ENCODE data around the gene MAP2K2. TPM values are rescaled to one million over a fixed set of nuclear protein-coding genes. Genes with fewer than 3 reads are reported as not detected.
A peak's percentile ranks its signal among the peaks of the same experiment; 100 is the strongest.

Gene MAP2K2
- total RNA-seq, 4 donors from 2014 or later, result 136 to 199 (median 195) TPM

- H3K4me1 ChIP-seq, result peaks cover 17 to 35% (median 27%) of the 10 kb centered on the region in 4 donors
- peak overlapping the region; percentile 98 to 100 (median 100) for H3K4me3 ChIP-seq
- TF ChIP-seq POLR2A (IDR thresholded peaks at IDR 0.05) (peak; percentile 60), EP300 (IDR thresholded peaks at IDR 0.05; ENCODE audit: low read depth) (no peak), POLR2AphosphoS5 (IDR thresholded peaks at IDR 0.05) (peak in 2 of 3 donors; percentile 46 to 61)
- TF ChIP-seq, protein P1, sequence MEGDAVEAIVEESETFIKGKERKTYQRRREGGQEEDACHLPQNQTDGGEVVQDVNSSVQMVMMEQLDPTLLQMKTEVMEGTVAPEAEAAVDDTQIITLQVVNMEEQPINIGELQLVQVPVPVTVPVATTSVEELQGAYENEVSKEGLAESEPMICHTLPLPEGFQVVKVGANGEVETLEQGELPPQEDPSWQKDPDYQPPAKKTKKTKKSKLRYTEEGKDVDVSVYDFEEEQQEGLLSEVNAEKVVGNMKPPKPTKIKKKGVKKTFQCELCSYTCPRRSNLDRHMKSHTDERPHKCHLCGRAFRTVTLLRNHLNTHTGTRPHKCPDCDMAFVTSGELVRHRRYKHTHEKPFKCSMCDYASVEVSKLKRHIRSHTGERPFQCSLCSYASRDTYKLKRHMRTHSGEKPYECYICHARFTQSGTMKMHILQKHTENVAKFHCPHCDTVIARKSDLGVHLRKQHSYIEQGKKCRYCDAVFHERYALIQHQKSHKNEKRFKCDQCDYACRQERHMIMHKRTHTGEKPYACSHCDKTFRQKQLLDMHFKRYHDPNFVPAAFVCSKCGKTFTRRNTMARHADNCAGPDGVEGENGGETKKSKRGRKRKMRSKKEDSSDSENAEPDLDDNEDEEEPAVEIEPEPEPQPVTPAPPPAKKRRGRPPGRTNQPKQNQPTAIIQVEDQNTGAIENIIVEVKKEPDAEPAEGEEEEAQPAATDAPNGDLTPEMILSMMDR (IDR thresholded peaks at IDR 0.05), result peak in 2 of 5 experiments; percentile 4 to 22
- in situ Hi-C loops (cut with MboI; ENCODE audit: low pct_ligation_motif_present in 1 of 4, low pct_unique_long_range_greater_than_20kb in 1 of 4, low sequenced_read_pairs in 3 of 4), result no loop called here
- DNase-seq, result no peak
- intact Hi-C loops (cut with DNase I; ENCODE audit: low total_unique reads), result loop anchor here (5.0 kb wide), 1 partner anchor 80 kb away; the partner anchor contains the start of gene EEF2
- WGBS, 2 donors (ENCODE audit: low coverage in 1 of 2), result 0% methylated on average over 7 to 43 of the region's 58 CpGs
- no peaks in the 10 kb centered on the region for H3K36me3 ChIP-seq
- H3K27ac ChIP-seq, result peak overlapping the region; percentile 98 to 100 (median 100)
- no peaks in the 10 kb centered on the region for H3K27me3 ChIP-seq
- no peaks in the 10 kb centered on the region for H3K9me3 ChIP-seq
These were observed 56.4 kb downstream of the MAP2K2 start for GRCh38 chr19:4067396-4068046.

GRCh38 chr19:4066682-4067395 is 57.1 kb downstream of the MAP2K2 start, which contains the start of gene ZBTB7A:
Gene ZBTB7A, minus strand, starts transcription at chr19:4066899. Its CDS starts 11,667 bp downstream, at chr19:4055232.
- intact Hi-C loops (cut with DNase I; ENCODE audit: low total_unique reads) (loop anchor here (5.0 kb wide), 1 partner anchor 80 kb away; the partner anchor contains the start of gene EEF2), in situ Hi-C loops (cut with MboI; ENCODE audit: low pct_ligation_motif_present in 1 of 4, low pct_unique_long_range_greater_than_20kb in 1 of 4, low sequenced_read_pairs in 3 of 4) (no loop called here)
- peak within 1 kb of the TSS; percentile 98 to 100 (median 100) for H3K27ac ChIP-seq
- TF ChIP-seq POLR2AphosphoS5 (IDR thresholded peaks at IDR 0.05) (peak; percentile 73 to 93 (median 89)), EP300 (IDR thresholded peaks at IDR 0.05; ENCODE audit: low read depth) (no peak), POLR2A (IDR thresholded peaks at IDR 0.05) (peak; percentile 65)
- TF ChIP-seq, protein P1 (IDR thresholded peaks at IDR 0.05), result no peak
- peak within 1 kb of the TSS; percentile 98 to 100 (median 100) for H3K4me3 ChIP-seq
- no peaks in the 10 kb centered on the region for H3K36me3 ChIP-seq
- peak; percentile 91 for DNase-seq
- H3K9me3 ChIP-seq, result no peaks in the 10 kb centered on the region
- H3K27me3 ChIP-seq, result no peaks in the 10 kb centered on the region
- 0% methylated on average over 5 of the region's 85 CpGs; no CpG with 5 or more reads in 1 of the 2 donors for WGBS, 2 donors (ENCODE audit: low coverage in 1 of 2)
- peaks cover 24 to 42% (median 34%) of the 10 kb centered on the region in 4 donors for H3K4me1 ChIP-seq

GRCh38 chr19:4066176-4066606 is 57.7 kb downstream of the MAP2K2 start:
- no peaks in the 10 kb centered on the region for H3K36me3 ChIP-seq
- TF ChIP-seq EP300 (IDR thresholded peaks at IDR 0.05; ENCODE audit: low read depth) (no peak), POLR2AphosphoS5 (IDR thresholded peaks at IDR 0.05) (no peak), POLR2A (IDR thresholded peaks at IDR 0.05) (no peak)
- TF ChIP-seq, protein P1 (IDR thresholded peaks at IDR 0.05), result no peak
- H3K4me3 ChIP-seq, result peak overlapping the region; percentile 98 to 100 (median 100)
- no peaks in the 10 kb centered on the region for H3K27me3 ChIP-seq
- H3K27ac ChIP-seq, result peak overlapping the region; percentile 98 to 100 (median 100)
- in situ Hi-C loops (cut with MboI; ENCODE audit: low pct_ligation_motif_present in 1 of 4, low pct_unique_long_range_greater_than_20kb in 1 of 4, low sequenced_read_pairs in 3 of 4) (no loop called here), intact Hi-C loops (cut with DNase I; ENCODE audit: low total_unique reads) (loop anchor here (5.0 kb wide), 1 partner anchor 79 kb away; the partner anchor contains the start of gene EEF2)
- peak; percentile 52 for DNase-seq
- 1% methylated on average over 29 of the region's 31 CpGs; no CpG with 5 or more reads in 1 of the 2 donors for WGBS, 2 donors (ENCODE audit: low coverage in 1 of 2)
- peaks cover 29 to 48% (median 41%) of the 10 kb centered on the region in 4 donors for H3K4me1 ChIP-seq
- H3K9me3 ChIP-seq, result no peaks in the 10 kb centered on the region
